MM.1S (cell line): ENCODE data around the gene PM20D1.

Source experiments
- CTCF ChIP-seq: fragments of 300-600 bp; sonication (generic); IDR thresholded peaks from 2 replicates; pipeline ENCODE4 v1.5.1; 2016; ENCODE audit warnings: antibody characterized with exemption, low read length, mixed read lengths
- EZH2 ChIP-seq: fragments of 300-600 bp; sonication (generic); optimal IDR thresholded peaks from 2 replicates; pipeline ENCODE3; 2017; ENCODE audit warnings: low read depth, mild to moderate bottlenecking, antibody characterized with exemption, low read length, mixed read lengths
- EZH2phosphoT487 ChIP-seq: fragments of 300-600 bp; sonication (generic); IDR thresholded peaks from 2 replicates; pipeline ENCODE4 v1.6.1; 2018; ENCODE audit warnings: antibody characterized with exemption, low read length

GRCh38 chr1:205802060-205802459 lies 47.9 kb downstream of the PM20D1 start:
- TF ChIP-seq CTCF = no peak
- TF ChIP-seq EZH2 = no peak
- TF ChIP-seq EZH2phosphoT487 = no peak
